HEK293 (cell line): ENCODE measurements around the gene EXOSC7.

Experiments used
- CTCF ChIA-PET: fragments of 350-600 bp; formaldehyde crosslinking; extraction: SDS; loops from one replicate; lab custom pipeline; 2021; ENCODE audit warnings: antibody characterized with exemption; lab: Yijun Ruan, JAX
- POLR2A ChIA-PET: fragments of 300-600 bp; formaldehyde crosslinking; extraction: SDS; loops from one replicate; lab custom pipeline; 2020; ENCODE audit warnings: antibody characterized with exemption, inconsistent platforms; lab: Yijun Ruan, JAX
- H3K27ac ChIP-seq: fragments of 200-500 bp; sonication (Bioruptor generic); 2 replicates; pipeline ENCODE4 v1.5.1; 2014; ENCODE audit warnings: low read depth, low read length, control low read depth, inconsistent platforms; ENCODE audit errors: extremely low read depth
- H3K36me3 ChIP-seq, 2 experiments: fragments of 200-500 bp in 1 of 2; sonication (Bioruptor generic) in 1 of 2; 1 replicate in 1 of 2; 2 replicates in 1 of 2; pipeline ENCODE4 v1.5.1; 2014 to 2017; ENCODE audit warnings: inconsistent platforms in 2 of 2, low read length in 2 of 2; ENCODE audit not compliant: control insufficient read depth in 2 of 2, insufficient read depth in 1 of 2
- H3K4me1 ChIP-seq: fragments of 200-500 bp; sonication (Bioruptor generic); 2 replicates; pipeline ENCODE4 v1.5.1; 2014; ENCODE audit warnings: mild to moderate bottlenecking, low read length, inconsistent platforms; ENCODE audit not compliant: control insufficient read depth, insufficient read depth
- H3K4me3 ChIP-seq: 2 replicates; pipeline ENCODE4 v1.5.1; 2011; ENCODE audit warnings: low read depth, mild to moderate bottlenecking, control low read depth, low read length, moderate library complexity
- H3K9me3 ChIP-seq: fragments of 200-500 bp; sonication (Bioruptor generic); 2 replicates; pipeline ENCODE4 v1.5.1; 2014; ENCODE audit warnings: low read depth, low read length, inconsistent platforms; ENCODE audit not compliant: control insufficient read depth, insufficient read depth
- EGR2 ChIP-seq: fragments of 450-650 bp; formaldehyde crosslinking; IDR thresholded peaks from 2 replicates; pipeline ENCODE4 v1.5.1; 2016; ENCODE audit warnings: low read depth, missing biosample characterization, missing genetic modification characterization
- GLI4 ChIP-seq: fragments of 450-650 bp; formaldehyde crosslinking; IDR thresholded peaks from 2 replicates; pipeline ENCODE4 v1.5.1; 2016; ENCODE audit warnings: missing biosample characterization, missing genetic modification characterization
- MYNN ChIP-seq: fragments of 450-650 bp; formaldehyde crosslinking; IDR thresholded peaks from 2 replicates; pipeline ENCODE4 v1.5.1; 2016; ENCODE audit warnings: missing biosample characterization, missing genetic modification characterization, borderline replicate concordance
- MZF1 ChIP-seq: fragments of 450-650 bp; formaldehyde crosslinking; IDR thresholded peaks from 2 replicates; pipeline ENCODE4 v1.5.1; 2017; ENCODE audit warnings: missing biosample characterization, missing genetic modification characterization, borderline replicate concordance
- PBX3 ChIP-seq: sonication (generic); formaldehyde crosslinking; IDR thresholded peaks from 2 replicates; pipeline ENCODE4 v1.8.1; 2022; ENCODE audit warnings: mild to moderate bottlenecking, moderate library complexity, missing genetic modification reagents
- TCF7L2 ChIP-seq: IDR thresholded peaks from 2 replicates; pipeline ENCODE4 v1.6.1; 2011; ENCODE audit warnings: low read depth, mild to moderate bottlenecking, inconsistent platforms, low read length, moderate library complexity, borderline replicate concordance
- YY1 ChIP-seq: fragments of 450-650 bp; formaldehyde crosslinking; IDR thresholded peaks from 2 replicates; pipeline ENCODE4 v1.5.1; 2018; ENCODE audit warnings: missing biosample characterization, missing genetic modification characterization
- YY2 ChIP-seq: fragments of 450-650 bp; formaldehyde crosslinking; IDR thresholded peaks from 2 replicates; pipeline ENCODE4 v1.5.1; 2016; ENCODE audit warnings: missing biosample characterization, missing genetic modification characterization
- ZBTB1 ChIP-seq: fragments of 450-650 bp; formaldehyde crosslinking; IDR thresholded peaks from 2 replicates; pipeline ENCODE4 v1.5.1; 2016; ENCODE audit warnings: missing biosample characterization, missing genetic modification characterization
- ZBTB10 ChIP-seq: fragments of 450-650 bp; formaldehyde crosslinking; IDR thresholded peaks from 2 replicates; pipeline ENCODE4 v1.5.1; 2016; ENCODE audit warnings: missing biosample characterization, missing genetic modification characterization
- ZBTB17 ChIP-seq: fragments of 450-650 bp; formaldehyde crosslinking; IDR thresholded peaks from 2 replicates; pipeline ENCODE4 v1.5.1; 2016; ENCODE audit warnings: missing biosample characterization, missing genetic modification characterization
- ZNF112 ChIP-seq: fragments of 450-650 bp; formaldehyde crosslinking; IDR thresholded peaks from 2 replicates; pipeline ENCODE4 v1.5.0; 2017; ENCODE audit warnings: missing biosample characterization, missing genetic modification characterization
- ZNF121 ChIP-seq: fragments of 450-650 bp; formaldehyde crosslinking; IDR thresholded peaks from 2 replicates; pipeline ENCODE4 v1.5.1; 2016; ENCODE audit warnings: missing biosample characterization, missing genetic modification characterization
- ZNF175 ChIP-seq: fragments of 450-650 bp; formaldehyde crosslinking; IDR thresholded peaks from 2 replicates; pipeline ENCODE4 v1.5.1; 2016; ENCODE audit warnings: missing biosample characterization, missing genetic modification characterization
- ZNF311 ChIP-seq: fragments of 450-650 bp; formaldehyde crosslinking; IDR thresholded peaks from 2 replicates; pipeline ENCODE4 v1.5.1; 2017; ENCODE audit warnings: missing biosample characterization, missing genetic modification characterization, borderline replicate concordance
- ZNF341 ChIP-seq: fragments of 450-650 bp; formaldehyde crosslinking; IDR thresholded peaks from 2 replicates; pipeline ENCODE4; 2016; ENCODE audit warnings: low read depth, missing biosample characterization, missing genetic modification characterization
- ZNF391 ChIP-seq: fragments of 450-650 bp; formaldehyde crosslinking; IDR thresholded peaks from 2 replicates; pipeline ENCODE4 v1.5.1; 2016; ENCODE audit warnings: low read depth, missing biosample characterization, missing genetic modification characterization, borderline replicate concordance
- ZNF416 ChIP-seq: fragments of 450-650 bp; formaldehyde crosslinking; IDR thresholded peaks from 2 replicates; pipeline ENCODE4 v1.5.1; 2016; ENCODE audit warnings: missing biosample characterization, missing genetic modification characterization
- ZNF449 ChIP-seq: fragments of 450-650 bp; formaldehyde crosslinking; IDR thresholded peaks from 2 replicates; pipeline ENCODE4 v1.5.1; 2017; ENCODE audit warnings: missing biosample characterization, mild to moderate bottlenecking, missing genetic modification characterization, moderate library complexity
- ZNF610 ChIP-seq: fragments of 450-650 bp; formaldehyde crosslinking; IDR thresholded peaks from 2 replicates; pipeline ENCODE4 v1.5.1; 2016; ENCODE audit warnings: missing biosample characterization, missing genetic modification characterization, borderline replicate concordance
- ZNF621 ChIP-seq: fragments of 450-650 bp; formaldehyde crosslinking; IDR thresholded peaks from 2 replicates; pipeline ENCODE4 v1.5.1; 2017; ENCODE audit warnings: missing biosample characterization, missing genetic modification characterization
- ZNF626 ChIP-seq: fragments of 450-650 bp; sonication (Bioruptor Pico); formaldehyde crosslinking; IDR thresholded peaks from 2 replicates; pipeline ENCODE4 v1.5.1; 2018; ENCODE audit warnings: missing biosample characterization, missing genetic modification characterization, inconsistent platforms

Gene EXOSC7

GRCh38 chr3:44952689-44953088 lies 23.4 kb upstream of the EXOSC7 start (continued):
- no peak for TF ChIP-seq MYNN (tag by site-specific recombination)
- no peak for TF ChIP-seq ZBTB1 (tag by site-specific recombination)
- no peak for TF ChIP-seq TCF7L2

GRCh38 chr3:44954304-44954703 lies 21.7 kb upstream of the EXOSC7 start:
- ChIA-PET CTCF (interaction anchor here (0.7 kb wide), 1 partner anchor 1496 kb away, joined by 3 read pairs; no protein-coding TSS in a partner anchor), POLR2A (no interaction called here)
- peaks cover 5% of the 10 kb centered on the region; the same call in 1 of the 2 replicates for H3K4me1 ChIP-seq
- H3K27ac ChIP-seq, result no peak overlapping the region
- no peak overlapping the region for H3K4me3 ChIP-seq
- H3K9me3 ChIP-seq, result no peaks in the 10 kb centered on the region
- TF ChIP-seq ZNF311 (tag by site-specific recombination), result no peak
- no peak for TF ChIP-seq ZNF416 (tag by site-specific recombination)
- TF ChIP-seq YY2 (tag by site-specific recombination), result no peak
- no peak for TF ChIP-seq ZNF341
- TF ChIP-seq ZNF121 (tag by site-specific recombination), result no peak
- no peak for TF ChIP-seq ZNF626 (tag by site-specific recombination)
- no peak for TF ChIP-seq ZBTB17
- TF ChIP-seq ZNF449 (tag by site-specific recombination), result no peak
- TF ChIP-seq ZNF391 (tag by site-specific recombination), result no peak
- TF ChIP-seq GLI4 (tag by site-specific recombination), result no peak
- no peak for TF ChIP-seq ZNF112 (tag by site-specific recombination)
- no peak for TF ChIP-seq MZF1 (tag by site-specific recombination)
- no peak for TF ChIP-seq ZNF610 (tag by site-specific recombination)
- no peak for TF ChIP-seq ZNF175 (tag by site-specific recombination)
- H3K36me3 ChIP-seq, result peaks cover 0 to 38% of the 10 kb centered on the region in 2 experiments; a peak in 1 of 3 replicates

- POLR2A ChIA-PET, result no interaction called here
- H3K4me3 ChIP-seq, result no peak overlapping the region
- CTCF ChIA-PET, result no interaction called here
These were observed 21.1 kb upstream of the EXOSC7 start for GRCh38 chr3:44954962-44955361.

GRCh38 chr3:44955917-44956316 lies 20.1 kb upstream of the EXOSC7 start:
- Histone ChIP-seq H3K9me3 (no peaks in the 10 kb centered on the region), H3K4me3 (no peak overlapping the region), H3K27ac (no peak overlapping the region), H3K4me1 (no peaks in the 10 kb centered on the region), H3K36me3 (peaks cover 0 to 39% of the 10 kb centered on the region in 2 experiments; a peak in 1 of 3 replicates)
- POLR2A ChIA-PET, result no interaction called here
- CTCF ChIA-PET, result no interaction called here
- TF ChIP-seq ZNF621 (tag by site-specific recombination) (no peak), ZBTB10 (tag by site-specific recombination) (no peak), PBX3 (CRISPR knock-in tag) (no peak)

More at GRCh38 chr3:44954962-44955361, 21.1 kb upstream of the EXOSC7 start:
- TF ChIP-seq EGR2 (peak; percentile 19; the same call in 1 of the 2 replicates), YY1 (no peak)
- H3K27ac ChIP-seq, result no peak overlapping the region
- H3K36me3 ChIP-seq, result peaks cover 0 to 39% of the 10 kb centered on the region in 2 experiments; a peak in 1 of 3 replicates
- no peaks in the 10 kb centered on the region for H3K9me3 ChIP-seq
- H3K4me1 ChIP-seq, result peaks cover 5% of the 10 kb centered on the region; the same call in 1 of the 2 replicates
